NCI-H2171 (cell line): ENCODE data around the gene CA5A.
A peak's percentile ranks its signal among the peaks of the same experiment; 100 is the strongest.
"Not testable (repeated sequence)": the region's sequence is repeated elsewhere in the genome, so short reads cannot be mapped to it uniquely, and the experiment has no call there.

Experiments
- DNase-seq: peaks from one replicate; lab custom pipeline; 2025; lab: John Stamatoyannopoulos, UW

Gene CA5A

GRCh38 chr16:87894005-87894404 lies 42.3 kb downstream of the CA5A start:
- not testable (repeated sequence) for DNase-seq

- no peak for DNase-seq
These were observed 44.6 kb downstream of the CA5A start for GRCh38 chr16:87891764-87892163.

- DNase-seq: not testable (repeated sequence)
These were observed 46.6 kb downstream of the CA5A start for GRCh38 chr16:87889762-87890161.

- not testable (repeated sequence) for DNase-seq
These were observed 48.0 kb downstream of the CA5A start for GRCh38 chr16:87888346-87888745.

- not testable (repeated sequence) for DNase-seq
These were observed 48.4 kb downstream of the CA5A start for GRCh38 chr16:87887931-87888330.

GRCh38 chr16:87885371-87885967 lies 50.9 kb downstream of the CA5A start:
- DNase-seq: not testable (repeated sequence)

- DNase-seq: no peak
These were observed 53.8 kb downstream of the CA5A start for GRCh38 chr16:87882436-87883019.

GRCh38 chr16:87881324-87882200 lies 54.8 kb downstream of the CA5A start:
- DNase-seq: peak; percentile 64

- no peak for DNase-seq
These were observed 56.1 kb downstream of the CA5A start for GRCh38 chr16:87880117-87880696.

- not testable (repeated sequence) for DNase-seq
These were observed 56.8 kb downstream of the CA5A start for GRCh38 chr16:87879411-87880013.

GRCh38 chr16:87878704-87879103 lies 57.6 kb downstream of the CA5A start:
- no peak for DNase-seq

GRCh38 chr16:87877942-87878507 lies 58.3 kb downstream of the CA5A start:
- no peak for DNase-seq

GRCh38 chr16:87874639-87875427 lies 61.5 kb downstream of the CA5A start:
- DNase-seq: no peak

- DNase-seq: not testable (repeated sequence)
These were observed 65.7 kb downstream of the CA5A start for GRCh38 chr16:87870418-87871291.

GRCh38 chr16:87869879-87870417 lies 66.4 kb downstream of the CA5A start:
- DNase-seq: not testable (repeated sequence)

GRCh38 chr16:87869061-87869878 lies 67.1 kb downstream of the CA5A start, which contains the start of gene SLC7A5:
SLC7A5 (minus strand) TSS chr16:87869507; CDS start chr16:87869422, 85 bp downstream.
- DNase-seq: peak; percentile 68

GRCh38 chr16:87868254-87869029 lies 67.9 kb downstream of the CA5A start:
- not testable (repeated sequence) for DNase-seq
